K562 (cell line): ENCODE measurements around the gene LBHD1. TPM values are rescaled to one million over a fixed set of nuclear protein-coding genes. Genes with fewer than 3 reads are reported as not detected.

Experiments used
- ASH1L ChIP-seq: fragments of 450-650 bp; IDR thresholded peaks from 2 replicates; pipeline ENCODE4 v1.6.1; 2018; ENCODE audit warnings: borderline replicate concordance, mild to moderate bottlenecking, low read depth; ENCODE audit not compliant: partially characterized antibody
- CBFA2T3 ChIP-seq: fragments of 450-650 bp; IDR thresholded peaks from 2 replicates; pipeline ENCODE4 v1.6.1; 2017
- CREB3L1 ChIP-seq: fragments of 450-650 bp; IDR thresholded peaks from 2 replicates; pipeline ENCODE4 v1.6.1; 2014; ENCODE audit warnings: low read depth, mild to moderate bottlenecking, moderate library complexity, borderline replicate concordance
- E2F4 ChIP-seq: sonication (generic); formaldehyde crosslinking; IDR thresholded peaks from 2 replicates; pipeline ENCODE4 v1.8.0; 2022; ENCODE audit warnings: mild to moderate bottlenecking, low read depth, missing genetic modification reagents
- EP300 ChIP-seq: IDR thresholded peaks from 2 replicates; pipeline ENCODE4 v1.6.1; 2012; ENCODE audit warnings: low read length, improper control_type of control experiment
- ESRRB ChIP-seq: fragments of 250-450 bp; sonication (Bioruptor Pico); IDR thresholded peaks from 2 replicates; pipeline ENCODE4 v1.5.0; 2020; ENCODE audit warnings: mild to moderate bottlenecking, moderate library complexity, borderline replicate concordance
- ETS1 ChIP-seq: conservative IDR thresholded peaks from 2 replicates; pipeline ENCODE4 v1.6.1; 2011; ENCODE audit warnings: low read depth, mild to moderate bottlenecking, low read length; ENCODE audit not compliant: control insufficient read depth
- MBD2 ChIP-seq: sonication (generic); IDR thresholded peaks from 2 replicates; pipeline ENCODE4 v1.6.1; 2016; ENCODE audit warnings: low read depth, borderline replicate concordance
- MYC ChIP-seq, 2 experiments: fragments of 250-450 bp in 1 of 2; sonication (Bioruptor Pico) in 1 of 2; IDR thresholded peaks; 2 replicates each; pipeline versions ENCODE4 v1.5.1 to v1.6.1; 2012 to 2021; ENCODE audit warnings: low read depth in 2 of 2, borderline replicate concordance in 1 of 2, improper control_type of control experiment in 1 of 2, low read length in 1 of 2, mild to moderate bottlenecking in 1 of 2, moderate library complexity in 1 of 2
- NFIC ChIP-seq: fragments of 450-650 bp; IDR thresholded peaks from 2 replicates; pipeline ENCODE4 v1.6.1; 2017; ENCODE audit warnings: mild to moderate bottlenecking, inconsistent platforms
- PCBP1 ChIP-seq: fragments of 200-400 bp; formaldehyde crosslinking; IDR thresholded peaks from 2 replicates; pipeline ENCODE4 v1.6.1; 2018; ENCODE audit warnings: mild to moderate bottlenecking, low read depth, low read length; ENCODE audit not compliant: poor library complexity, severe bottlenecking
- POLR2AphosphoS2 ChIP-seq: IDR thresholded peaks from 2 replicates; pipeline ENCODE4 v1.6.1; 2012; ENCODE audit warnings: low read length, improper control_type of control experiment
- RCOR1 ChIP-seq, 2 experiments: IDR thresholded peaks; 2 replicates each; pipeline ENCODE4 v1.6.1; 2012; ENCODE audit warnings: low read depth in 2 of 2, low read length in 2 of 2, borderline replicate concordance in 1 of 2, improper control_type of control experiment in 1 of 2
- SIN3A ChIP-seq, 2 experiments: fragments of 150-350 bp in 1 of 2; IDR thresholded peaks; 2 replicates each; pipeline ENCODE4 v1.6.1; 2011 to 2016; ENCODE audit warnings: borderline replicate concordance in 2 of 2, low read depth in 2 of 2, low read length in 2 of 2, mild to moderate bottlenecking in 2 of 2, moderate library complexity in 2 of 2; ENCODE audit not compliant: control insufficient read depth in 1 of 2
- STAT5A ChIP-seq: IDR thresholded peaks from 2 replicates; pipeline ENCODE4 v1.6.1; 2012; ENCODE audit warnings: low read length, inconsistent platforms, borderline replicate concordance
- TAF9B ChIP-seq: fragments of 450-650 bp; IDR thresholded peaks from 2 replicates; pipeline ENCODE4 v1.6.1; 2018; ENCODE audit warnings: mild to moderate bottlenecking; ENCODE audit not compliant: partially characterized antibody
- ZBTB43 ChIP-seq: sonication (generic); formaldehyde crosslinking; IDR thresholded peaks from 2 replicates; pipeline ENCODE4 v1.8.0; 2023; ENCODE audit warnings: mild to moderate bottlenecking, missing genetic modification reagents
- ZBTB9 ChIP-seq: fragments of 450-650 bp; formaldehyde crosslinking; IDR thresholded peaks from 2 replicates; pipeline ENCODE4 v1.4.0; 2020; ENCODE audit warnings: mild to moderate bottlenecking, moderate library complexity
- ZKSCAN3 ChIP-seq: fragments of 250-450 bp; sonication (Bioruptor Pico); IDR thresholded peaks from 2 replicates; pipeline ENCODE4 v1.4.0; 2020
- polyA plus RNA-seq, 8 experiments: library from polyadenylated mRNA; depleted of rRNA in 4 of 8; stranded (reverse) in 5 of 8; unstranded in 3 of 8; fragments of >200 nt; fragmentation: Nextera tagmentation in 2 of 8; fragmentation: Illumina TruSeq in 1 of 8; extraction: Ambion mirVana in 2 of 8; extraction: Trizol in 1 of 8; gene quantifications; 2 replicates each; pipeline versions ENCODE4 v1.2.1 to v1.2.3, GENCODE V29; 2011 to 2014; ENCODE audit warnings: inconsistent platforms in 1 of 8, missing spikeins in 1 of 8
- total RNA-seq, 7 experiments: library from RNA; depleted of rRNA in 6 of 7; stranded (reverse); fragments of >200 nt in 6 of 7; fragmentation: Illumina TruSeq in 2 of 7; extraction: Trizol in 2 of 7; gene quantifications; 2 replicates each; pipeline versions ENCODE4 v1.2.1 to v1.2.3, GENCODE V29; 2011 to 2021; ENCODE audit warnings: low replicate concordance in 1 of 7

LBHD1 gene
- total and polyA plus RNA-seq, 9 of the 15 experiments (the other 6 are each of a cell fraction or from before 2014, with no cell fraction given), result 2.6 to 28.0 (median 12.5) TPM

GRCh38 chr11:62621567-62622470, 50.2 kb downstream of the LBHD1 start, which contains the start of gene B3GAT3 (continued):
- TF ChIP-seq CREB3L1 (peak; percentile 79), MYC (IDR thresholded peaks at IDR 0.05; ENCODE audit: low read depth, low read length) (peak; percentile 94), MYC (CRISPR knock-in tag; IDR thresholded peaks at IDR 0.05; ENCODE audit: borderline replicate concordance, low read depth) (peak; percentile 81; the same call in 1 of the 2 replicates), ASH1L (no peak), MBD2 (0 out of 2 replicates have a peak, but pooled peaks have one; percentile 37), SIN3A (IDR thresholded peaks at IDR 0.05; ENCODE audit: borderline replicate concordance in 2 of 2, control insufficient read depth in 1 of 2, low read depth in 2 of 2, low read length in 2 of 2) (peak; percentile 96), STAT5A (peak; percentile 26; the same call in 1 of the 2 replicates), ZBTB9 (CRISPR knock-in tag) (peak; percentile 68; the same call in 1 of the 2 replicates), ESRRB (CRISPR knock-in tag) (no peak), CBFA2T3 (0 out of 2 replicates have a peak, but pooled peaks have one; percentile 19), TAF9B (peak; percentile 85), POLR2AphosphoS2 (peak; percentile 99), EP300 (no peak; the same call in 1 of the 2 replicates), PCBP1 (peak; percentile 67), ZBTB43 (CRISPR knock-in tag) (no peak; the same call in 1 of the 2 replicates), E2F4 (CRISPR knock-in tag) (peak; percentile 59; the same call in 1 of the 2 replicates), NFIC (peak; percentile 60), RCOR1 (IDR thresholded peaks at IDR 0.05; ENCODE audit: borderline replicate concordance in 1 of 2, low read depth in 2 of 2, low read length in 2 of 2) (no peak), ETS1 (peak; percentile 82; the same call in 1 of the 2 replicates), ZKSCAN3 (CRISPR knock-in tag) (no peak)
